GM13976 (cell line): ENCODE results near the gene KCNJ12.
"Not testable (repeated sequence)": the region's sequence is repeated elsewhere in the genome, so short reads cannot be mapped to it uniquely, and the experiment has no call there.

ENCODE experiments used
- DNase-seq: peaks from one replicate; pipeline ENCODE4 v3.0.0; 2012; ENCODE audit warnings: low spot score
- CTCF ChIP-seq: IDR thresholded peaks from 2 replicates; pipeline ENCODE4 v1.5.1; 2012; ENCODE audit warnings: borderline replicate concordance, mild to moderate bottlenecking; ENCODE audit not compliant: insufficient read depth; ENCODE audit errors: extremely low read depth, missing control alignments, control extremely low read depth
- in situ Hi-C: fragments of 300-500 bp; cut with MboI; formaldehyde crosslinking; loops from one replicate; pipeline ENCODE4 v1.12.0; 2022; ENCODE audit warnings: low sequenced_read_pairs, mixed read lengths, inconsistent platforms; ENCODE audit not compliant: unreplicated experiment

Gene KCNJ12

GRCh38 chr17:21400816-21401593, 24.8 kb downstream of the KCNJ12 start:
- no peak for DNase-seq
- TF ChIP-seq CTCF, result no peak
- in situ Hi-C loops, result loop anchor here (25.0 kb wide), 1 partner anchor 311 kb away; no protein-coding TSS in a partner anchor

GRCh38 chr17:21402166-21402571, 26.0 kb downstream of the KCNJ12 start:
- DNase-seq, result not testable (repeated sequence)

GRCh38 chr17:21402926-21403325, 26.8 kb downstream of the KCNJ12 start:
- in situ Hi-C loops, result loop anchor here (25.0 kb wide), 1 partner anchor 309 kb away; no protein-coding TSS in a partner anchor

More at GRCh38 chr17:21402166-21402571, 26.0 kb downstream of the KCNJ12 start:
- in situ Hi-C loops, result loop anchor here (25.0 kb wide), 1 partner anchor 310 kb away; no protein-coding TSS in a partner anchor

DNA sequence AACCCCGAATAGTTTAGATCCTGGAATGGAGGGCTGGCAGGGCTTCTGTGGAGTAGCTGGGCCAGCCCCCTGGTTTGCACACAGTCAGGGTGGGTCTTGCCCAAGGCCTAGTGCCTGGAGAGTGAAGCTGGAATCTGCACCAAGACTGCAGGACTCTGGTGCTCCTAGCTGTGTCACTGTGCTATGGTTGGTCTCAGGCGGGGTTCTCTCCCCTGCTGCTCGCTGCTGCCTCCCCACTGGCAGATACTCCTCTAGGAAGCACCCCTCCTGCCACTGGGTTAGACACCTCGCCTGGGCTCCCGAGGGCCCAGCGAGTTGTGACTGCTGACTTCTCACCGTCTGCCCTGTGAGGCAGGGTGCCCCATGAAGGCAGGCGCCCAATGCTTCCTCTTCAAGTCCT, 27.9 kb downstream of the KCNJ12 start:
- DNase-seq, result not testable (repeated sequence)
- in situ Hi-C loops, result loop anchor here (25.0 kb wide), 1 partner anchor 308 kb away; no protein-coding TSS in a partner anchor

More at GRCh38 chr17:21402926-21403325, 26.8 kb downstream of the KCNJ12 start:
- not testable (repeated sequence) for DNase-seq

GRCh38 chr17:21404539-21404938, 28.4 kb downstream of the KCNJ12 start:
- in situ Hi-C loops, result loop anchor here (25.0 kb wide), 1 partner anchor 308 kb away; no protein-coding TSS in a partner anchor
- DNase-seq, result not testable (repeated sequence)

DNA sequence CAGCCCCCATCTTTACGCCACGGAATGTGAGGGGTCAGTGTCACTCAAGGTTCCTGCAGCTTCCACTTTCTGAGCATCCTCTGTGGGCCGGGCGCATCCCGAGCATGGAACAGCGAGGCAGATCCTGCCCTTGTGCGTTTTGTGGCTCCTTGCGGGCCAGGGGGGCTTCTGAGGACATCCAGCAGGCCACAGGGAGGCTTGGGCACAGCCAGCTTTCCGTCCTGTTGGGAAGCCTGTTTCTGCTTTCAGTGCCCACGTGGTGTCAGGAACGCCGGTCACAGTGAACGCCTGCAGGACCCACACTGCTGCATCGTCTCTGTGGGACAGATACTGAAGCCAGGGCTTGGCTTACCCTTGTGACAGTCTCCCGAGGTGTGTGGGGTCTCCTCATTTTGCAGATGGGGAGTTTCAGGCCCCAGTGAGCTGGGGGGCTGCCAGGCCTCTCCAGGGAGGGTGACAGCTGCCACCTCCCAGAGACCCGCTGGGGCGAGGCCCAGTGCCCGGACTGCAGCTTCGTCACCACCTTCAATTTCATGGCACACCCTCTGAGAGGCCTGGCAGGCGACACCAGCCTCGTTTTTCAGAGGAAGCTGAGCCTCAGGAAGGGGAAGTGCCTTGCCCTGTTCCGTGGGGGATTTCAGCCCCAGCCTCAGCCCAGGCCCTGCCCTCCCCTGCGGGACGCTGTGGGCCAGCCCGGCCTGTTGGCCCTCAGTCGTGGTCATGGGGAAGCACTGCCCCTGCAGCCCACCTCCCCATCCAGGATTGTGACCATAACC, 29.0 kb downstream of the KCNJ12 start:
- in situ Hi-C loops, result loop anchor here (25.0 kb wide), 1 partner anchor 307 kb away; no protein-coding TSS in a partner anchor

DNA sequence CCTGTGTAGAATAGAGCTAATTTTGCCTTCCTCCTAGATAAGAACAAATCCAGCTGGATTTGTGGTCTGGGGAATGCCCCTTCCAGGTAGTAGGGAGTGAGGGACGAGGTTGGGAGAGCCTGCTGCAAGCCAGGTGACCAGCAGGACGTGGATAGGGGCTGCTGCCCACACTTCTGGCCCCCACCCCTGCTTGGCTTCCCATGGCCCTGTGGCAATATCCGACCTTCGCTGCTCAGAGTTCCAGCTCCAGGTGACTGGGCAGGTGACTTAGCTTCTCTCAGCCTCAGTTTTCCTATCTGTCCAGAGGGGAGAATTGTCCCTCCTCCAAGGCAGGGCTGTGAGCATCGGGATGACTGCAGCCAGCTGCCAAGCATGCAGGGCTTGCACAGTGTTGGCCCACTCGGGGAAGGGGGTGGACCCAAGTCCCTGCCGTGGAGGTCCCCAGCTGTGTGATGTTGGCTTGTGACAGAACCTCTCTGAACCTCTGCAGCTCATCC, 29.8 kb downstream of the KCNJ12 start:
- not testable (repeated sequence) for DNase-seq
- in situ Hi-C loops, result loop anchor here (25.0 kb wide), 1 partner anchor 306 kb away; no protein-coding TSS in a partner anchor

More for the DNA sequence above, 29.0 kb downstream of the KCNJ12 start:
- not testable (repeated sequence) for DNase-seq

DNA sequence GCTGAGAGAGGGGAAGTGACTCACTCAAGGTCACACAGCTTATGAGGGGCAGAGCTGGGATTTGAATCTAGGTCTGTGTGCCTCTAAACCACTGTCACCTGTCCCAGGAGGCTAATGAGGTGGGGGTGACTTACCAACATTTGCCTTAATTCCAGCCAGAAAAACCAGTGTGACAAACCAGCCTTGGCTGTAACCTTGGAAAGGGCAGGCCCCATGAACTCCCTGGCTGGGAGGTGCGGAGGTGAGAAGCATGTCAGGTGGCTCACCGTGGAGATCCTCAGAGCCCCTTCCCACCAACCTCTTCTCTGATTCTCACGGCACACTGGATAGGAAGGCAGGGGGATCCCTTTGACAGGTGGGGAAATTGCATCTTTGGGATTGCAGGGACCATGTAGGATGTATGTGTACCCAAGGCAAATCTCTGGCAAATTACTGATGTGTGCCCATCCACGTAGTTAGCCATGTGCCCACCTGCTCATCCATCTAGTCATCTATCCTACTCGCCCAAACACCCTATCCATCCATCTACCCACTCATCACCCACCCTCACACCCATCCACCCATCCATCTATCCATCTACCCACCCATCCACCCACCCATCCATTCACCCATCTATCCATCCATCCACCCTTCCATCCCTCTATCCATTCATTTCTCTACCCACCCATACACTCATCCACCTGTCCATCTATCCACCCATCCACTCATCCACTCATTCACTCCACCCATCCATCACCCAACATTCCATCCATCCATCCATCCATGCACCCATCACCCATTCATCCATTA, 30.7 kb downstream of the KCNJ12 start:
- in situ Hi-C loops, result loop anchor here (25.0 kb wide), 1 partner anchor 305 kb away; no protein-coding TSS in a partner anchor

DNA sequence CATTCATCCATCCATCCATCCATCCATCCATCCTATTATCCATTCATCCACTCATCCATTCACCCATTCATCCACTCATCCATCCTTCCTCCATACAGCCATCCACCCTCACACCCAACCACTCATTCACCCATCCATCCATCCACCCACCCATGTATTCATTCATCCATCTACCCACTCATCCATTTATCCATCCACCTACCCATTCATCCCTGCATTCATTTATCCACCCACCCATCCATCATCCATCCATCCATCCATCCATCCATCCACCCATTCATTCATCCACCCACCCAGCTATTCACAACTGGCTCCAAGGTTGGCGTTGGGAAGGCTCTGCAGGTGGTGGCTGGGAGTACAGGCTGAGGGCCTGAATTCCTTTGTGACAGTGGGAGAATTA, 31.6 kb downstream of the KCNJ12 start:
- not testable (repeated sequence) for DNase-seq
- in situ Hi-C loops, result loop anchor here (25.0 kb wide), 1 partner anchor 305 kb away; no protein-coding TSS in a partner anchor

More for the DNA sequence above, 30.7 kb downstream of the KCNJ12 start:
- DNase-seq, result not testable (repeated sequence)

GRCh38 chr17:21408224-21408623, 32.1 kb downstream of the KCNJ12 start:
- in situ Hi-C loops, result loop anchor here (25.0 kb wide), 1 partner anchor 304 kb away; no protein-coding TSS in a partner anchor
- not testable (repeated sequence) for DNase-seq

DNA sequence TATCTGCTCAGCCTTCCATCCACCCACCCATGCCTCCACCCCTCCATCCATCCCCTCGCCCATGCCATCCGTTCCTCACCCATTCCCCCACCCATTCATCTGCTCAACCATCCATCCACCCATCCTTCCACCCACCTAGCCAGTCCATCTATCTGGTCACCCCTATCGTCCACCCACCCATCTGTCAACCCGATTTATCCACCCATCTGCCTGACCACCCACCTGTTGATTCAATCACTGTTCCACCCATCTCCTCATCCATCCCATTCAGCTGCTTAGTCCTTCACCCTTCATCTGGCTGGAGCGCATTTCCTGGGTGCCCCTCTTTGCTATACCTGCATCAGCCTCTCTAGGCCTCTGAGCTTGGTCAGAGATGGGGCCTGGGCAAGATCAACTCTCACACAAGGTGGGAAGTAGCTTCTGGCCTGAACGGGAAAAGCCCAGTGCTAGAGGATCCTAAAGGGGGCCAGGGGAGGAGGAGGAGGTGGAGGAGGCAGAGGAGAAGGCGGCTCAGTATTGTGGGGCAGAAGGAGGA, 32.7 kb downstream of the KCNJ12 start:
- not testable (repeated sequence) for DNase-seq
- in situ Hi-C loops, result loop anchor here (25.0 kb wide), 1 partner anchor 303 kb away; no protein-coding TSS in a partner anchor

DNA sequence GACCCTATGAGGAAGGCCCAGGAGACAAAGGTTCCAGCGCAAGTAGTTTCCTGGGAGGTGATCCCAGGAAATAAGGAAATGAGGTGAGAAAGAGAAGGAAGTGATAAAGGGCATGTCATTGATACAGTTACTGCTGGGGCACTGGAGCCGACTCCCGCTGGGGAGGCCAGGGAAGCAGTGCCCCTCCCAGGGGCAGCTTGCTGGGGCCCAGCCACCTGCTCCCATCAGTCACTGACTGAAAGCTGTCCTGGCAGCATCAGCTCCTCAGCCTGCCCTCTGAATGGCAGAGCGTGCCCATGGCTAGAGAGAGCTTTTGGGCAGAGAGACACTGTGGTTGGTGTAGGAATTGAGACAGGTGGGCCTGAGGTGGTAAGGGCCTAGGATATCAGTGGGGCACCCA, 33.2 kb downstream of the KCNJ12 start:
- in situ Hi-C loops, result loop anchor here (25.0 kb wide), 1 partner anchor 303 kb away; no protein-coding TSS in a partner anchor

DNA sequence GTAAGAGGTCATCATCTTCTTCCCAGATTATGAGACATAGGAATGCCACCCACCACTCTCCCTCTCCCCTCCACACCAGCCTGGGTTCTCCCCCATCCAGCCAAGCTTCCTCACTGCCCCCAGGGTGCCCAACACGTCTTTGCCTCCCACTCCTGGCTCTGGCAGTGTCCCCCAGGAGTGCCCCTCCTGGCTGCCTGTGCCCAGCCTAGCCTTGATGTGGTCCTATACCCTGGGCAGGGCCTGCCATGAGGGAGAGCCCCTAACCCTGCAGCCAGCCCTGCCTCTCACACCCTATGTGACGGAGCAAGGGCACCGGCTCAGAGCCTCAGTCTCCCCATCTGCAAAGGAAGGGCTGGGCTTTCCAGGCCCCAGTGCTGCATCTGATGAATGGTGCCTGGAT, 33.8 kb downstream of the KCNJ12 start:
- DNase-seq, result not testable (repeated sequence)
- in situ Hi-C loops, result loop anchor here (25.0 kb wide), 1 partner anchor 302 kb away; no protein-coding TSS in a partner anchor

More for the DNA sequence above, 33.2 kb downstream of the KCNJ12 start:
- not testable (repeated sequence) for DNase-seq

DNA sequence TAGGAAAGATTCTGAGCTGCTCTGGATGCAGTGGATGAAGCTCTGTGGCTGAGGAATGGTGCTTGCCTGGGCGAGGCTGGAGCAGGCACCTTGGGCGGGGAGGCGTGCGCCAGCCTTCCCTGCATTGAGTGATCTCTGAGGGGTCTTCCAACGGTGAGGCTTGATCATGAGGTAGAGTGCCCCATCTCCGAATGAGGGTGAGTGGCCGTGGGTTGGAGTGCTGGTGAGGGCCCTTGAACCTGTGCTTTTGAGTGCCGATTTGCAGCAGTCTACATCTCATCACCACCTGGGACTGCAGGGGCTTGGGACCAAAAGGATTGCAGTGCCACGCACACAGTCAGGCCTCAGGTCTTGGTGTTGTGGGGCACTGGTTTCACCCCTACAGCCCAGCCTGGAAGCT, 34.2 kb downstream of the KCNJ12 start:
- not testable (repeated sequence) for DNase-seq
- in situ Hi-C loops, result loop anchor here (25.0 kb wide), 1 partner anchor 302 kb away; no protein-coding TSS in a partner anchor

DNA sequence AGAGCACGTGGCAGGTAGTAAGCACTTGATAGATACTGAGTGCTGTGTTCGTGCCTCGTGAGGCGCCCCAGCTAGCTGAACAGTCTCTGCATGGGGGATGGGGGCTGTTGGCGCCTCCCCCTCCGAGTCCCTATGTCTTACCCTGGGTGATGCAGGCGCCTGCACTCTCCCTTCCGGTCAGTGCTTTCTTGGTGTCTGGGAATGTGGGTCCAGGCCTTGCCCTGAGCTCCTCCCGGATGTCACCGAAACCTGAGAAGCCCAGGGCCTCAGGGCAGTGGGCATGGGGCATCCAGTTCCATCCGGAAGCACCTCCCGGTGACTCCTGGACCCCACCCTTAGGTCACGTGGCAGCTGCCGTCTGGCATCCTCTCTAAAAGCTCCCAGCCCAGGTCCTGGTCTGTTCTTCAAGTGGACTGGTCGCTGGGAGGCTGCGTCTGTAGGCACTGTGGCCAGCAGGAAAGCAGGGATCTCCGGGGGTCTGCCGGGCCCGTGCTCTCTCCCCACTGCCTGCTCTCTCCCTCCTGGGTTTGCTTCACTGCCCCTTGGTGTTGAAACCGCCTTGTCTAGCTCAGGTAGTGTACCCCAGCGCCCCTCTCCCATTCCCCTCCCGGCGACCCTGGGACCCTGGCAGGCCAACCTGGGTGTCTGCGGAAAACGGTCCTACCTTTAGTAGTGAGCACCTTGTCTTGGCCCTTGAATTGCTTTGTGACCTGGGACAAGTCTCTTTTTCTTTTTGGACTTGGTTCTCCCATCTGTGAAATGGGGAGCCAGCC, 34.9 kb downstream of the KCNJ12 start:
- in situ Hi-C loops, result loop anchor here (25.0 kb wide), 1 partner anchor 301 kb away; no protein-coding TSS in a partner anchor
- DNase-seq, result not testable (repeated sequence)
